Measurements from ENCODE around the gene RIPK4. TPM values are rescaled to one million over a fixed set of nuclear protein-coding genes. Genes with fewer than 3 reads are reported as not detected.

The RIPK4 gene
- total RNA-seq, 1 experiment from 2014 or later: not detected

DNA sequence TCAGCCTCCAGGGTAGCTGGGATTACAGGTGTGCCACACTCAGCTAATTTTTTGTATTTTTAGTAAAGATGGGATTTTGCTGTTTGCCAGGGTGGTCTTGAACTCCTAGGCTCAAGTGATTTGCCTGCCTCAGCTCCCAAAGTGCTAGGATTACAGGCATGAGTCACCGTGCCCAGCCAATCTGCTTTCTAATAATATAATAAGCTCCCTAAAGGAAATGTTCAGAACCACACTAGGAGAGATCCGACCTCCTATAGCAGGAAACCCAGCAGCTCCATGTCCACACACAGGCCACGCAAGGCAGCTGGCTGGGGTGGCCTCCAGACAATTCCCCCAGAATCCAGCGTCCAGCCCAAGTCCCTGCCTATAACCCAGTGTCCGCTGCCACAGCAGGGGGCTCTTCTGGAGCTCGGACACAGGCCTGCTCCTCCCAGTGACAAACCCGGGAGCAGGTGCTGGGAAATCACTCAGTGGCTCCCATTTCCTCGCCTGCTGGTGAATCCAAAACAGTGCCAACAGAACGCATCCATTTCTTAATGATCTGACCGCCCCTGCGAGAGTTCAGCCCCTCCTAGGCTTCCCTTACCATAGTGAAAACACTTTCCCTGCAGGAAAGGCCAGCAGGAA is 7.5 kb downstream of the RIPK4 start:
- Histone ChIP-seq H3K4me3 (no peak overlapping the region), H3K27me3 (peaks cover 17% of the 10 kb centered on the region; the same call in 1 of the 2 replicates), H3K36me3 (no peaks in the 10 kb centered on the region), H3K27ac (no peak overlapping the region), H3K4me1 (no peaks in the 10 kb centered on the region), H3K9me3 (replicated peaks) (no peaks in the 10 kb centered on the region)
- no peak for DNase-seq

DNA sequence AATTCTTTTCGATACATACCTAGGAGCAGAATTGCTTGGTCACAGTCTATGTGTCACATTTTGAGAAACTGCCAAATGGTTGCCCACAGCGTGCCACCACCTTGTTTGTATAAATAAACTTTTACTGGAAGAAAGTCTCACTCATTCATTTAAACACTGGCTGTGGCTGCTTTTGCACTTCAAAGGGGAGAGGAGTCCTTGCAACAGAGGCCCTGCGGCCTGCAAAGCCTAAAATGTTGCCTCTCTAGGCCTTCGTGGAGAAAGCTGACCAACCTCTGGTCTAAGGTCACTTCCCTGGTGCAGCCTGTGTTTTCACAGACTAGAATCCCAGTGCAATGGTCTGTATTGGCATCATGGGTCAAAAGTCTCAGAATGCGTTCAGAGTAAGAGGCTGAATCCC is 8.3 kb downstream of the RIPK4 start:
- no peaks in the 10 kb centered on the region for H3K4me1 ChIP-seq
- H3K36me3 ChIP-seq: no peaks in the 10 kb centered on the region
- no peak for DNase-seq
- H3K27me3 ChIP-seq: peaks cover 17% of the 10 kb centered on the region; the same call in 1 of the 2 replicates
- H3K4me3 ChIP-seq: no peak overlapping the region
- H3K9me3 ChIP-seq (replicated peaks): no peaks in the 10 kb centered on the region
- H3K27ac ChIP-seq: no peak overlapping the region

DNA sequence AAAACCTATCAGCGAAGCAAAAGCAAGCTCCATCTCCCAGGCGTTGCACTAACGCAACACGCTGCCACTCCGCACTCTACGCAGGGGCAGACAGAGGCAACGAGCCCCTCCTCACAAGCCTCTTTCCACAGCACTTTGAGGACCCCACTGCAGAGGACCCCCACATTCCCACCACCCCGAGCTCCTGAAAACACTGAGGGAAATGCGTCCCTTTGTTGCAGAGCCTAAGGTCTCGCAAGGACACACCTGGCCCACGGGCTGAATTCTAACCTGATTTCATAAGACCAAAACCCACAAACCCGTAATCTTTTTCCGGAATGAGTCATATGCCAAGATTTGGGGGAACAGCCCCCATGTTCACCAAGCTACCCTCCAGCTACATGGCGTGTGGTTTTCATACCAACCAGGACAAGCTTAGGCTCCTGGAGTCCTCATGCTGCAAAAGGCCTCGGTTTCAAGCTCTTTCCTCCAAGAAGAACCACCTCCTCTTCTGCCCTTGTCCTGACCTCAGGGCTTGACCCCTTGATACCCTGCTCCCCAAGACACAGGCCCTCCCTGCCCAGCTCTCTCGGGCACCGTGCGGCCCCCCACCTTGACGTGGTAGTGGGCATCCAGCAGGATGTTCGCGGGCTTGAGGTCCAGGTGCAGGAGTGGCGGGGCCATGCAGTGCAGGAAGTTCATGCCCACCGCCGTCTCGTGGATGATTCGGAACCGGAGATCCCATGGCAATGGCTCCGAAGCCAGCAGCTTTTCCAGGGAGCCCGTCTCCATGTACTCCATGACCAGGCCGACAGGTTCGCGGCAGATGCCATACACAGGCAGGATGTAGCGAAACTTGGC is 10.7 kb downstream of the RIPK4 start:
- H3K4me1 ChIP-seq: peaks cover 3% of the 10 kb centered on the region; the same call in 1 of the 2 replicates
- no peaks in the 10 kb centered on the region for H3K36me3 ChIP-seq
- no peak overlapping the region for H3K4me3 ChIP-seq
- DNase-seq: no peak
- no peaks in the 10 kb centered on the region for H3K9me3 ChIP-seq (replicated peaks)
- H3K27ac ChIP-seq: no peak overlapping the region
- H3K27me3 ChIP-seq: peaks cover 5% of the 10 kb centered on the region; the same call in 1 of the 2 replicates

DNA sequence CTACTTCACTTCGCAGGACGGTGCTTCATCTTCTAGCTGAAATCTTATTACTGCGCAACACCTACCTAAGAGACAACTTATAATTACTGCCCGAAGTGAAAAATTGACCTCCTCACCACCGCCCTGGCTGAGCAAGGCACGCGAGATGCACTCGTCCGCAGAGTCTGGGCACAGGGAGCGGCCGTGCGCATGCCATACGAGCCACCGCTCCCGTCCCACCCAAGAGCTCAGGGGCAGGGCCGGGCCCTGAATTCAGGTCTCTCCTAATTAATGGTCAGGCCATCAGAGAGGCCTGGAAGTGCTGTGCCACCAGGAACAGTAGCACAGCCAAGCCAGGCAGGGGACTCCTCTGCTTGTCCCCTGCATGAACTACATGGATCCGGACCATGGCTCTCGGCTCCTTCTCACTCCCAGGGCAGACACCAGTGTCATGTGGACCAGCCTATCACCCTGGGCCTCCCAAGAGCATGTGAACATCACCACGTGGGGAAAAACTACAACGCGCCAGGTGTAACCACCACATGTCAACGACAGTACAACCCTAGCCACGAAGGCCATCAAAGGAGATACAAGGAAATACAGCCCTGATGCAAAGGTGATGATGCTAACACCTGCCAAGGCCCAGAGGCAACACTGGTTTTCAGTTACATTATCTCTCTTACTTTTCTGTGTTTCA is 11.5 kb downstream of the RIPK4 start:
- Histone ChIP-seq H3K4me1 (peaks cover 3% of the 10 kb centered on the region; the same call in 1 of the 2 replicates), H3K9me3 (replicated peaks) (no peaks in the 10 kb centered on the region), H3K4me3 (no peak overlapping the region), H3K36me3 (no peaks in the 10 kb centered on the region), H3K27me3 (peaks cover 4% of the 10 kb centered on the region; the same call in 1 of the 2 replicates), H3K27ac (no peak overlapping the region)
- no peak for DNase-seq

DNA sequence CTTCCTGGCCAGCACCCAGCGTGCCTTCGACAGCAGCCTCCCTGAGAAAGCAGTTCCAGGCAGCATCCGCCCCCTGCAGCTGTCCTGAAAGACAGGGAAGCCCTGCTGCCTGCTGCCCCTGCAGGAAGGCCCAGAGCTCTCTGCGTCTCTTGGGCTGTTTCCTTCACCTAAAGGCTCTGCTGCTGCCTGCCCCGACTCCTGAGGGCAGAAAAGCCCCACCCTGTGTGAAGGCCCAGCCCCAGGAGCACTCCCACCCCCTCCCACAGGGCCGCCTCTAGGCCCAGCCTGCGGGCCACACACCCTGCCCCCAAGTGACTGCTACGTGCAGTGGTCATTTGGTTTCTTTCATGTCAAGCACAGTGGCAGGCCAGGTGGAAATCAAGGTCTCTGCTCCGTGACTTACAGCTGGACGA is 12.4 kb downstream of the RIPK4 start:
- H3K27ac ChIP-seq: no peak overlapping the region
- no peaks in the 10 kb centered on the region for H3K36me3 ChIP-seq
- peaks cover 4% of the 10 kb centered on the region; the same call in 1 of the 2 replicates for H3K27me3 ChIP-seq
- no peak overlapping the region for H3K4me3 ChIP-seq
- peaks cover 3% of the 10 kb centered on the region; the same call in 1 of the 2 replicates for H3K4me1 ChIP-seq
- H3K9me3 ChIP-seq (replicated peaks): no peaks in the 10 kb centered on the region
- peak; percentile 21 to 31 for DNase-seq

DNA sequence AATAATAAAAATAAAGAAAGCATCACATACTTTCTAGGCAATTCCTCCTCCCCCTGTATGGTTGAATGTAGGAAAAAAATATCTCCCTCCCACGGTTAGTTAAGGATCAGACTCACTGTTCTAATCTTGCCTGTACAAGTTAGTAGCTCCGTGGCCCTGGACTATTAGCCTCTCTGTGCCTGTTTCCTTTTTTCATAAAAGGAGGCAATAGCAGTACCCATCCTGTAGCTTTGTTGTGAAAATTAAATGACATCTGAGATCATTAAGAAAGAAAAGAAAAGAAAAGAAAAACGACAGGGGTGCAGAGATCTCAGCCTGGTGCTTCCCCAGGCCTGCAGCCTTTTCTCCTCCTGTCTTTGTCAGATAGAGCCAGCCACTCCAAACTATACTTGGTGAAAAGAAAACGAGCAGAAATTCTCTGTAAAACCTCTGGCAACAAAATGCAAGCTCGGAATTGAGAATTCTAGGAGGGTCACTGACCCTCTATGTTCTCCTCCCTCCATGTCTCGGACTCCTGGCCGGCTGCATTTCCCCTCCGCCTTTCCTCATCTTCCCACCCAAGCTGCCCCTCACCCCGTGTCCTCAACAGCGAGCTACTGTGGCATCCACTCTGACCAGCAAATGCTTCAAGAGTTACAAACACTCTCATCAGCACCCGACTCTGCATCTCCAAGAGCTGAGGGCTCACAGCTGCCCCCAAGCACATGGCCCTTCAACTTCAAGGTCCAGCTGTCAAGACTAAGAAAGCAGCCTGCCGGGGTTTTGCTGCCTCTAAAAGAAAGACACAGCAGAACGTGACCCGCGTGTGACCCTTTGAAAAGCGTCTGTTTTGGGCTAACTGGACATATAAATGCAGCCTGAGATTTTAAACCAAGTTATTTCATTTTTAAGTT is 13.6 kb downstream of the RIPK4 start:
- no peak overlapping the region for H3K27ac ChIP-seq
- no peaks in the 10 kb centered on the region for H3K36me3 ChIP-seq
- peaks cover 3% of the 10 kb centered on the region; the same call in 1 of the 2 replicates for H3K4me1 ChIP-seq
- no peak overlapping the region for H3K4me3 ChIP-seq
- DNase-seq: no peak
- H3K27me3 ChIP-seq: peaks cover 4% of the 10 kb centered on the region; the same call in 1 of the 2 replicates
- H3K9me3 ChIP-seq (replicated peaks): no peaks in the 10 kb centered on the region

DNA sequence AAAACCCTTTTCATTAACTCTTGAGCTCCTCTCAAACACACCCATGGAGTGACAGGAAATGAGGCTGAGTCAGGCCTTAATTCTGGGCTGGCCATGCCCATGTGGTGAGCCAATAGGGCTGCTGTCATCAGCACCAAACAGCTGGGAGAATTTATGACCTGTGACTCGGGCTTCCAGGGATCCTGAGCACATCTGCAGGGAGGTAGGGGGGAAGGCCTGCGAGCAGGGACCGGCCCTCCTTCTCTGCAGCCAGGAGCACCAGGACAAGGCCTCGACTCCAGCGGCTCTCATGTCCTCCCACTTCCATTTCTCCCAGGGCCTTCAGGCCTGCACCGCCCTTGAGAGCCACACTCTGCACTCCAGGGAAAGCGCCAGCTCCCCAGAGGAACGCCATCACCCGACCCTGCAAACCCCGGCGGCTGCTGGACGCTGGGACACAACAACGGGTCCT is 14.6 kb downstream of the RIPK4 start:
- DNase-seq: peak in 1 of 2 experiments; percentile 32
- H3K27me3 ChIP-seq: peaks cover 4% of the 10 kb centered on the region; the same call in 1 of the 2 replicates
- H3K4me1 ChIP-seq: peaks cover 3% of the 10 kb centered on the region; the same call in 1 of the 2 replicates

DNA sequence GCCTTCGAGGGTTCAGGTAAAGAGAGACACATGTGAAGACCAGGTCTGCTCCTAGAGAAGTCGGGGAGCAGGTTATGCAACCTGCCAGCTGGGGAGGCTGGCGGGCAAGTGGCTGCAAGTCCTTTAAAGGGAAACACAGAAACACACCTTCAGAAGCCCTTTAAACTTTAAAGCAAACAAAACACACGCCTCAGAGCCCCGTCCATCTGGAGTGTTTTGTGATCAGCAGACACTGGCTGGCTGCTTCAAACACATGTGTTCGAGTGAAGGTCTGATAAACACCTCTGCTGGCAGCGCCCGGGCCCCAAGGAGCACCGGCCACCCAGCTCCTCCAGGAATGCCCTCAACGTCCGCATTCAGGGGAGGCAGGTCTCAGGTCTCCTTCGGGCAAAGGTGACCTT is 15.2 kb downstream of the RIPK4 start:
- Histone ChIP-seq H3K9me3 (replicated peaks) (no peaks in the 10 kb centered on the region), H3K27me3 (peaks cover 4% of the 10 kb centered on the region; the same call in 1 of the 2 replicates), H3K27ac (no peak overlapping the region), H3K4me1 (peaks cover 3% of the 10 kb centered on the region; the same call in 1 of the 2 replicates), H3K36me3 (no peaks in the 10 kb centered on the region), H3K4me3 (no peak overlapping the region)
- DNase-seq: no peak

More for the DNA sequence above, 14.6 kb downstream of the RIPK4 start:
- Histone ChIP-seq H3K27ac (no peak overlapping the region), H3K36me3 (no peaks in the 10 kb centered on the region), H3K9me3 (replicated peaks) (no peaks in the 10 kb centered on the region), H3K4me3 (no peak overlapping the region)

DNA sequence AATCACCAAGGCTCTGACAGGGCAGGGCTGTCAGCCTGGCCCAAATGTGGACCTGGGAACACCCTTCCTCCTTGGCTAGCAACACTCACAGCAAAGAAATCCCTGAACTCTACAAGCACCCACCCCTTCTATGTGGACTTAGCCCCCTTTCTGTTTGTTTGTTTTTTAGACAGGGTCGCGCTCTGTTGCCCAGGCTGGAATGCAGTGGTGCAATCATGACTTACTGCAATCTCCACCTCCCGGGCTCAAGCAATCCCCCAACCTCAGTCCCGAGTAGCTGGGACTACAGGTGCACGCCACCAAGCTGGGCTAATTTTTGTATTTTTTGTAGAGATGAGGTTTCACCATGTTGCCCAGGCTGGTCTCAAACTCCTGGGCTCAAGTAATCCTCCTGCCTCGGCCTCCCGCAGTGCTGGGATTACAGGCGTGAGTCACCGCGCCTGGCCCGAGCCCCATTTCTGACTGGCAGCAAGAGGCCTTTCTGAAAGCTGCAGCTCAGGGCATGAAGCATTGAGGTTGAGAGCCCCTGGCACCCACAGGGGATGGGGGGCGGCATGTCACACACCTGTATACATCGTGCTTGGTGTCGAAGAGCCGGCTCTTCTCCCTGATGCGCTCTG is 16.2 kb downstream of the RIPK4 start:
- no peak for DNase-seq

DNA sequence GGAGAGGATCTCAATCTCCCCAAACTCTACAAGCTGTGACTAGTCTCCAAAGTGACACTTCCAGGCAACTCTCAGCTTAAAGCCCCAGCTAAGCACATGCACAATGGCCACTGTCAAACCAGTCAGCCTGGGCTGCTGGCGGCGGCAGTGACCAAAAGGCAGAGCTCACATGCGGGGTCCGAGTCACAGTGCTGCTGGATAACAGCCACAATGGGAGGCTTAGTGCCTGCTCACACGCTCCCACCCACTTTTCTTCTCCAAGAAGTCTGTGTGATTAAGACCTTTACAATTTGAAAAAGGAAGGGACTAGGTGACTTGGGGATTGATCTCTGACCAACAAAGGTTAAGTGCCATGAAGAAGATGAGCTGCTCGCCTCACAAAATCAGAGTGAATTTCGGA is 16.8 kb downstream of the RIPK4 start:
- H3K9me3 ChIP-seq (replicated peaks): no peaks in the 10 kb centered on the region
- no peak overlapping the region for H3K27ac ChIP-seq
- H3K4me3 ChIP-seq: no peak overlapping the region
- no peak for DNase-seq
- no peaks in the 10 kb centered on the region for H3K36me3 ChIP-seq
- H3K27me3 ChIP-seq: peaks cover 4% of the 10 kb centered on the region; the same call in 1 of the 2 replicates
- H3K4me1 ChIP-seq: peaks cover 3% of the 10 kb centered on the region; the same call in 1 of the 2 replicates

More for the DNA sequence above, 16.2 kb downstream of the RIPK4 start:
- Histone ChIP-seq H3K4me1 (peaks cover 3% of the 10 kb centered on the region; the same call in 1 of the 2 replicates), H3K27ac (no peak overlapping the region), H3K4me3 (no peak overlapping the region), H3K9me3 (replicated peaks) (no peaks in the 10 kb centered on the region), H3K27me3 (peaks cover 4% of the 10 kb centered on the region; the same call in 1 of the 2 replicates), H3K36me3 (no peaks in the 10 kb centered on the region)

DNA sequence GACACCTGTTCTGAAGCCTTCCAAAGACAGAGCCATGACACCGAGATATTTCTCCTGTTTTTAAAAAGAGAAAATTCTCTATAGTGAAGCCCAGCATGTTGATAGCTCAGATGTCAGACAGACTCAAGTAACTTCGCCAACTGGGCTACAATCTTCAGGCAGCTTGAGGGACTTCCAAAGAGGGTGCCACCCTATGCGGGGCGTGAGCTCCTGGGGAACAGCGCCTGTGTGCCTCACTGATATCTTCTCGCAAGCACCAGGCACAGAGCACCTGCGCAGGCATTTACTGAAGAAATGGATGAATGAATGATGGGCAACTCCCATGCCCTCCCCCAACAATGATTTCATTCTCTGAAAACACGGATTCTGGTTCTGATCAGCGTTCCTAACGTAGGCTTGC is 17.6 kb downstream of the RIPK4 start:
- Histone ChIP-seq H3K4me3 (no peak overlapping the region), H3K27ac (no peak overlapping the region), H3K27me3 (peaks cover 4% of the 10 kb centered on the region; the same call in 1 of the 2 replicates), H3K36me3 (no peaks in the 10 kb centered on the region), H3K9me3 (replicated peaks) (no peaks in the 10 kb centered on the region), H3K4me1 (peaks cover 3% of the 10 kb centered on the region; the same call in 1 of the 2 replicates)
- DNase-seq: no peak

DNA sequence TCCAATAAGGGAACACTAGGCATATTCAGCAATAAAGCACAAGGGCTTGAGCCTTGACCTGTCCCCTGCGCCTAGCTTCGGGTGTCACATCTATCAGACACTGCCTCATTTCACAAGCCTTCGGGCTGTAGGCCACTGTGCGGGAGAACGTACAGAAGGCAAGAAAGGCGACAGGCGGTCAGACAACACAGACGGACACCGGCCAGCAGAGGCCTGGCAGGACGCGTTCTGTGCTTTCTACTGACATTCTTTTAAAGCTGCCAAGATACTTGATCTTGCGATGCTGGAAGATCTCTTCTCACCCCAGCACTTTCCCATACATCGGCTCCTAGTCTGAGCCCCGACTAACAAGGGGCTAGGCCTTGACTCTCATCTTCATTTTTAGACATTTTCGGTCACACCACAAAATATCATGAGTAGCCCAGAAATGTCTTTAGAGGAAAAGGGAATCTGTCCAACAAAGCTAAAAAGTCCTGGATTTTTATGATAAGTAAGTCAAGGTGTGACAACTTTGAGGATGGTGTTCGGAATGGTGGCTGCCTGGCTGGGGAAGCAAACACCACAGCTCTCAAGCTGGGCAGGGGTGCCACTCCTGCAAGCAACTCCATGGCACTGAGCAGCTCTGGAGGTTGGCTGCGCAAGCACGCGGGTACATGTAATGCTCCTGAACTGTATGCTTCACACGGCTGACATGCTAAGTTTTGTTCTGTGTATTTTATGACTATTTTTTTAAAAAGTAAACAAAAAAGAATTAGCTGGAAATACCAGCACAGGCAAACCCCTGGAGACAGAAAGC is 18.7 kb downstream of the RIPK4 start:
- no peaks in the 10 kb centered on the region for H3K9me3 ChIP-seq (replicated peaks)
- no peak overlapping the region for H3K4me3 ChIP-seq
- no peak for DNase-seq
- no peaks in the 10 kb centered on the region for H3K27me3 ChIP-seq
- H3K27ac ChIP-seq: no peak overlapping the region
- H3K4me1 ChIP-seq: peaks cover 3% of the 10 kb centered on the region; the same call in 1 of the 2 replicates
- H3K36me3 ChIP-seq: no peaks in the 10 kb centered on the region

DNA sequence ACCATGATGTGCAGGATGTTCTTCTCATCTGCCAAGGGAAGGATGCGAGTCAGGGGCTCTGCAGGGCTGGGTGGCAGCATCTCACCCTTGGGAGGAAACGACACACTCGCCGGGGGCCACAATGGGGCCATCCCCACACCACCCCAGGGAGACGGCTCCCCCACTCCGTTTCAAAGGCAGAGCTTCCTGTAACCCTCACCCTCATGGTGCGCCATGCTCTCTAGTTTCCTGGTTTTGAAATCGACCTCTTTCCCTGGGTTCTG is 20.2 kb downstream of the RIPK4 start:
- no peaks in the 10 kb centered on the region; the same call in 1 of the 2 replicates for H3K4me1 ChIP-seq
- H3K36me3 ChIP-seq: no peaks in the 10 kb centered on the region
- H3K27ac ChIP-seq: no peak overlapping the region
- no peak overlapping the region for H3K4me3 ChIP-seq
- no peaks in the 10 kb centered on the region for H3K27me3 ChIP-seq
- no peaks in the 10 kb centered on the region for H3K9me3 ChIP-seq (replicated peaks)
- no peak for DNase-seq
